ENCODE data around the gene SGCA. TPM values are rescaled to one million over a fixed set of nuclear protein-coding genes. Genes with fewer than 3 reads are reported as not detected.
A peak's percentile ranks its signal among the peaks of the same experiment; 100 is the strongest.

The SGCA gene
- total RNA-seq, 4 donors from 2014 or later = 58.1 to 145 (median 93.4) TPM

DNA sequence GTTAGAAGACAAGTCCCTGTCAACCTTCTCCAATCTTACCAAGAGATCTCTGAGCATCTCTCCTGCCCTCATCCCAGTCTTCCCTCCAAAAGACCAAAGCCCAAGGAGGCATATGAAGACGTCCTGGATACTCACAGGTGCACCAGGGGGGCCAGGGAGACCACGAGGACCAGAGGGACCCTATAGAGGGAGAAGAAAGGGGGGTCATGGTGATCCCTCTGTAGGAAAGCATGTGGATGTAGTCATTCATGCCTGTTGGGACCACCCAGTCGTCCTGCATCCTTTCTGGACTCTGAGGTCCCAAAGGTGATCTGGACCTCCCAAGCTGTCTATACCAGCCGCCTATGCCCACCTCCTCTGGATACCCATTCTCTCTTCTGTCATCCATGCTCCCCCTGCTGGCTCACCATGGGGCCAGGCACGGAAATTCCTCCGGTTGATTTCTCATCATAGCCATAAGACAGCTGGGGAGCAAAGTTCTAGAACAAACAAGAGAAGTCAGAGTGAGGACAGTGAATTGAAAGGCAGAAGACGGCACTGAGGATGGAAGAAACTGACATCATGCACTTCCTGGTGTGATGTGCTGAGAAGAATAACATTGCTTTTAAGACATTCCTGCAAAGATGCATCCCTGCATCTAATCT lies 32.3 kb downstream of the SGCA start:
- Histone ChIP-seq H3K27ac (peak overlapping the region; percentile 85 to 94 (median 90)), H3K4me3 (no peak overlapping the region), H3K27me3 (peaks cover 11% of the 10 kb centered on the region), H3K4me1 (peaks cover 2 to 86% (median 24%) of the 10 kb centered on the region in 3 donors), H3K36me3 (peaks cover 0 to 55% of the 10 kb centered on the region in 2 donors), H3K9me3 (no peaks in the 10 kb centered on the region)
- ATAC-seq = no peak
- 0% methylated on average over 1 of the region's 7 CpGs for WGBS, 2 donors (ENCODE audit: low coverage in 1 of 2)
- no peak for TF ChIP-seq POLR2A (IDR thresholded peaks at IDR 0.05)
- no peak for TF ChIP-seq EP300 (IDR thresholded peaks at IDR 0.05)
- TF ChIP-seq POLR2AphosphoS5 (IDR thresholded peaks at IDR 0.05) = peak; percentile 28
- TF ChIP-seq, protein P1, sequence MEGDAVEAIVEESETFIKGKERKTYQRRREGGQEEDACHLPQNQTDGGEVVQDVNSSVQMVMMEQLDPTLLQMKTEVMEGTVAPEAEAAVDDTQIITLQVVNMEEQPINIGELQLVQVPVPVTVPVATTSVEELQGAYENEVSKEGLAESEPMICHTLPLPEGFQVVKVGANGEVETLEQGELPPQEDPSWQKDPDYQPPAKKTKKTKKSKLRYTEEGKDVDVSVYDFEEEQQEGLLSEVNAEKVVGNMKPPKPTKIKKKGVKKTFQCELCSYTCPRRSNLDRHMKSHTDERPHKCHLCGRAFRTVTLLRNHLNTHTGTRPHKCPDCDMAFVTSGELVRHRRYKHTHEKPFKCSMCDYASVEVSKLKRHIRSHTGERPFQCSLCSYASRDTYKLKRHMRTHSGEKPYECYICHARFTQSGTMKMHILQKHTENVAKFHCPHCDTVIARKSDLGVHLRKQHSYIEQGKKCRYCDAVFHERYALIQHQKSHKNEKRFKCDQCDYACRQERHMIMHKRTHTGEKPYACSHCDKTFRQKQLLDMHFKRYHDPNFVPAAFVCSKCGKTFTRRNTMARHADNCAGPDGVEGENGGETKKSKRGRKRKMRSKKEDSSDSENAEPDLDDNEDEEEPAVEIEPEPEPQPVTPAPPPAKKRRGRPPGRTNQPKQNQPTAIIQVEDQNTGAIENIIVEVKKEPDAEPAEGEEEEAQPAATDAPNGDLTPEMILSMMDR (IDR thresholded peaks at IDR 0.05) = peak in 3 of 4 experiments; percentile 69 to 83 (median 78)

DNA sequence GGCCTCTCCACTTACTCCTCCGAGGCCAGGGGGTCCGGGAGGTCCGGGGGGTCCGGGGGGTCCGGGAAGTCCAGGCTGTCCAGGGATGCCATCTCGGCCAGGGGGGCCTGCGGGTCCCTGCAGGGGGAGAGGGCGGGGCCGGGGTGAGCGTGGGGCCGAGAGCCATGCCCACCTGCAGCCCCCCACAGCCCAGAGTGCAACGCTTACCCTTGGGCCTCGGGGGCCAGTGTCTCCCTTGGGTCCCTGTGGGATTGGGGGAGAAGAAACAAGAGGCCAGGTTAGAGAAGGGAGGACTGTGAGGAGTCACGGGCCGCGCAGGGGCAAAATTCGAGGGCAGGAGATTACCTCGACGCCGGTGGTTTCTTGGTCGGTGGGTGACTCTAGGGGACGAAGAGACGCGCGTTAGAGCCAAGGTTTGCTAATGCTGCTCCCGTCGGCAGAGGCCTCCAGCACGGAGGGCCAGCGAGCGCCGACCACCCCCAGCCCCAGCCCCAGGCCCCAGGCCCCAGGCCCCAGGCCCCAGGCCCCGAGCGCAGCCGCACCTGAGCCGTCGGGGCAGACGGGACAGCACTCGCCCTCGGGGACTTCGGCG lies 33.5 kb downstream of the SGCA start:
- no peaks in the 10 kb centered on the region for H3K9me3 ChIP-seq
- peak overlapping the region; percentile 33 to 60 for H3K4me3 ChIP-seq
- 9 to 13% methylated on average over 3 to 10 of the region's 41 CpGs for WGBS, 2 donors (ENCODE audit: low coverage in 1 of 2)
- H3K36me3 ChIP-seq = peaks cover 0 to 43% of the 10 kb centered on the region in 2 donors
- ATAC-seq = no peak
- TF ChIP-seq EP300 (IDR thresholded peaks at IDR 0.05) (no peak), POLR2A (IDR thresholded peaks at IDR 0.05) (no peak)
- TF ChIP-seq, protein P1 (IDR thresholded peaks at IDR 0.05) = no peak
- H3K27ac ChIP-seq = peak overlapping the region; percentile 85 to 94 (median 90)
- H3K27me3 ChIP-seq = peaks cover 11% of the 10 kb centered on the region
- H3K4me1 ChIP-seq = peaks cover 2 to 90% (median 29%) of the 10 kb centered on the region in 3 donors

DNA sequence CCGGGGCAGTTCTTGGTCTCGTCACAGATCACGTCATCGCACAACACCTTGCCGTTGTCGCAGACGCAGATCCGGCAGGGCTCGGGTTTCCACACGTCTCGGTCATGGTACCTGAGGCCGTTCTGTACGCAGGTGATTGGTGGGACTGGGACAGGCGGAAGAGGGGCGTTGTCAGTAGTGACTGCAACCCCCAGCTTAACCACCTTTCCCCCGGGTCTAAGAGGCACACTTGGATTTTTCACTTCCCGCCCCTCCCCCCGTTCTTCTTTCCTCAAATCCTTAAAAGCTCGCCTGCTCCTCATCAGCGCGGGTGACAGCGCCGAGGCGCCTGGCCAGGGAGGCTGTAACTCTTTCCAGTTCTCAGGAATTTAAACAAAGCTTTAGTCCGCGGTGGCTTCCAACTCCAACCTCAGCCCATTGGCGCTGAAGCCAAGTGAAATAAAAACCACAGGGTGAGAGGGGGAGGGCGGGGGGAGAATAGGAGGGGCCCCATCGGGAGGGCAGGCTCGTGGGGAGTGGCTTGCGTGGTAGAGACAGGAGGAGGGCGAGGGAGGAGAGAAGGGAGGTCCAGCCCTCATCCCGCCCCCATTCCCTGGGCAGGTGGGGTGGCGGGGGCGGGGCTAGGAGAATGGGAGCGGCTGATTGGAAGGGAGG lies 34.1 kb downstream of the SGCA start:
- peak overlapping the region; percentile 85 to 94 (median 90) for H3K27ac ChIP-seq
- H3K36me3 ChIP-seq = peaks cover 0 to 37% of the 10 kb centered on the region in 2 donors
- peak overlapping the region; percentile 38 to 60 for H3K4me3 ChIP-seq
- no peak for TF ChIP-seq EP300 (IDR thresholded peaks at IDR 0.05)
- TF ChIP-seq POLR2AphosphoS5 (IDR thresholded peaks at IDR 0.05) = peak; percentile 95
- TF ChIP-seq POLR2A (IDR thresholded peaks at IDR 0.05) = peak in 1 of 2 donors; percentile 33
- TF ChIP-seq, protein P1 (IDR thresholded peaks at IDR 0.05) = no peak
- ATAC-seq = peak; percentile 89
- H3K27me3 ChIP-seq = peaks cover 11% of the 10 kb centered on the region
- 0 to 2% methylated on average over 7 to 10 of the region's 36 CpGs for WGBS, 2 donors (ENCODE audit: low coverage in 1 of 2)
- peaks cover 2 to 90% (median 30%) of the 10 kb centered on the region in 3 donors for H3K4me1 ChIP-seq
- no peaks in the 10 kb centered on the region for H3K9me3 ChIP-seq

DNA sequence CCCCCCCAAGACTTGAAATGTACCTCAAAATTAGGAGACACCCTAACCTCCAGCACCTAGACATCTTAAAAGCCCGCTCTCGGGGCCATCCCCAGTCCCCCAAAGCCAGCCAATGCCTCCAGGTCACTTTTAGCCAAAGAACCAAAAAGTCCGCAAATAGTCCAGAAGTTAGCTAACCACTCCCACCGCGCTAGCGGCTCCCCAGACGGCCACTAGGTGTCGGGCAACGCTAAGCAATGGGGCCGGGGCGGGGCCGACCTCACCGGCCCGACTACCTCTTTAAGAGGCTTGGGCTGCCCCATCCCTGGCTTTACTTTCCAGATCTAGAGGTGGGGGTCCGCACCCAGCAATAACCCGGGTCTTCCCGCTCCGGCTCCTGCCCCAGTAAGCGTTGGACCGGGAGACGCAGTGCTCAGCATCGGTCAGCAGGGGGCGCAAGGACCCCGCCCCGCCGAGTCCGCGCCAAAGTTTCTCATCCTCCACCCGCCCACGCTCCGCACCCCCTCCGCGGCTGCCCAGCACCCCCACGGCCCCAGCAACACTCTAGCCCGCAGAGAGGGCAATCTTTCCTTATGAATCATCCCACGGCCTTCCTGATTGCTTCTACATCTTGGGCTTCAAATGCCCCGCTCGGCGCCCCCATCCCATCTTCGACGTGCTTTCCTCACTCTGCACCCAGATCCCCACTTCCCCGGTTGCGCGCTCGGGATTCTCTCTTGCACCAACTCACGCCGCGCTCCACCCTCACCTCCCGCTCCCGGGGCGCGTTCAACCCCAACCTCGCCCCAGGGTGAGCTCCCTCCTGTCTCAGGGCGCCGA lies 34.9 kb downstream of the SGCA start:
- Histone ChIP-seq H3K36me3 (peaks cover 0 to 30% of the 10 kb centered on the region in 2 donors), H3K27ac (peak overlapping the region; percentile 29 to 94 (median 90)), H3K27me3 (peaks cover 11% of the 10 kb centered on the region), H3K9me3 (no peaks in the 10 kb centered on the region), H3K4me3 (peak overlapping the region; percentile 38 to 60), H3K4me1 (peaks cover 2 to 88% (median 30%) of the 10 kb centered on the region in 3 donors)
- peak; percentile 77 for ATAC-seq
- WGBS, 2 donors (ENCODE audit: low coverage in 1 of 2) = 0% methylated on average over 24 to 25 of the region's 55 CpGs
- TF ChIP-seq POLR2AphosphoS5 (IDR thresholded peaks at IDR 0.05) = peak; percentile 38
- TF ChIP-seq EP300 (IDR thresholded peaks at IDR 0.05) = no peak
- TF ChIP-seq, protein P1 (IDR thresholded peaks at IDR 0.05) = peak; percentile 100
